ENCODE results near the gene VPS13A. TPM values are rescaled to one million over a fixed set of nuclear protein-coding genes. Genes with fewer than 3 reads are reported as not detected.
"Not testable (repeated sequence)": the region's sequence is repeated elsewhere in the genome, so short reads cannot be mapped to it uniquely, and the experiment has no call there.

Gene VPS13A
- total and polyA plus RNA-seq, 2 of the 13 experiments (the other 11 are each of a cell fraction or from before 2014, with no cell fraction given): 20.4 to 20.7 TPM

DNA sequence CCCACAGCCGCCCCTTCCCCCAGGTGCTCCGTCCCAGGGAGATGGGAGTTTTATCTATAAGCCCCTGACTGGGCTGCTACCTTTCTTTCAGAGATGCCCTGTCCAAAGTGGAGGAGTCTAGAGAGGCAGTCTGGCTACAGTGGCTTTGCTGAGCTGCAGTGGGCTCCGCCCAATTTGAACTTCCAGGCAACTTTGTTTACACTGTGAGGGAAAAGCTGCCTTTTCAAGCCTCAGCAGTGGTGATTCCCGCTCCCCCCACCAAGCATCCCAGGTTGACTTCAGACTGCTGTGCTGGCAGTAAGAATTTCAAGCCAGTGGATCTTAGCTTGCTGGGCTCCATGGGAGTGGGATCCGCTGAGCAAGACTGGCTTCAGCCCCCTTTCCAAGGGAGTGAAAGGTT lies 90.4 kb downstream of the VPS13A start:
- POLR2A ChIA-PET; H3K4me2 ChIP-seq (ENCODE audit: low read depth, low read length); intact Hi-C loops (cut with micrococcal nuclease; ENCODE audit: unreplicated experiment); CTCF ChIA-PET (ENCODE audit: low intra/inter-chr PET ratio, low total read pairs); H3K27me3 ChIP-seq (ENCODE audit: control insufficient read depth in 1 of 2, insufficient read depth in 2 of 2, low read length in 2 of 2); H4K20me1 ChIP-seq (ENCODE audit: insufficient read depth, low read length); H3K4me3 ChIP-seq (replicated peaks in 1 of 3; ENCODE audit: insufficient read depth in 1 of 3, low read depth in 2 of 3, low read length in 3 of 3); H2AFZ ChIP-seq (ENCODE audit: low read length); H3K36me3 ChIP-seq (replicated peaks in 1 of 2; ENCODE audit: control insufficient read depth in 1 of 2, insufficient read depth in 2 of 2, low read length in 2 of 2); FAIRE-seq; H3K79me2 ChIP-seq (ENCODE audit: insufficient read depth, low read length); H3K27ac ChIP-seq (ENCODE audit: extremely low read length, insufficient read depth, low read length); BruUV-seq (replicated peaks); H3K9me3 ChIP-seq (ENCODE audit: low read length); H3K9ac ChIP-seq (ENCODE audit: insufficient read depth, low read depth, low read length); in situ Hi-C loops (cut with HindIII; ENCODE audit: extremely low pct_ligation_motif_present, low pct_unique_long_range_greater_than_20kb); TF ChIP-seq FOXA1 (IDR thresholded peaks at IDR 0.05): not testable (repeated sequence)
- peaks cover 13% of the 10 kb centered on the region for H3K4me1 ChIP-seq (ENCODE audit: insufficient read depth, low read length)
- 0 out of 2 replicates have a peak, but pooled peaks have one; percentile 17 for TF ChIP-seq FOXA1 (CRISPR knock-in tag; IDR thresholded peaks at IDR 0.05)
- TF ChIP-seq SP5 (CRISPR knock-in tag; IDR thresholded peaks at IDR 0.05; ENCODE audit: borderline replicate concordance, low read depth): 0 out of 2 replicates have a peak, but pooled peaks have one; percentile 41
- TF ChIP-seq ZNF740 (CRISPR knock-in tag; IDR thresholded peaks at IDR 0.05): peak; percentile 62; the same call in 1 of the 2 replicates
- TF ChIP-seq FOXA3 (CRISPR knock-in tag; IDR thresholded peaks at IDR 0.05): 0 out of 2 replicates have a peak, but pooled peaks have one; percentile 14
- TF ChIP-seq, protein P1, sequence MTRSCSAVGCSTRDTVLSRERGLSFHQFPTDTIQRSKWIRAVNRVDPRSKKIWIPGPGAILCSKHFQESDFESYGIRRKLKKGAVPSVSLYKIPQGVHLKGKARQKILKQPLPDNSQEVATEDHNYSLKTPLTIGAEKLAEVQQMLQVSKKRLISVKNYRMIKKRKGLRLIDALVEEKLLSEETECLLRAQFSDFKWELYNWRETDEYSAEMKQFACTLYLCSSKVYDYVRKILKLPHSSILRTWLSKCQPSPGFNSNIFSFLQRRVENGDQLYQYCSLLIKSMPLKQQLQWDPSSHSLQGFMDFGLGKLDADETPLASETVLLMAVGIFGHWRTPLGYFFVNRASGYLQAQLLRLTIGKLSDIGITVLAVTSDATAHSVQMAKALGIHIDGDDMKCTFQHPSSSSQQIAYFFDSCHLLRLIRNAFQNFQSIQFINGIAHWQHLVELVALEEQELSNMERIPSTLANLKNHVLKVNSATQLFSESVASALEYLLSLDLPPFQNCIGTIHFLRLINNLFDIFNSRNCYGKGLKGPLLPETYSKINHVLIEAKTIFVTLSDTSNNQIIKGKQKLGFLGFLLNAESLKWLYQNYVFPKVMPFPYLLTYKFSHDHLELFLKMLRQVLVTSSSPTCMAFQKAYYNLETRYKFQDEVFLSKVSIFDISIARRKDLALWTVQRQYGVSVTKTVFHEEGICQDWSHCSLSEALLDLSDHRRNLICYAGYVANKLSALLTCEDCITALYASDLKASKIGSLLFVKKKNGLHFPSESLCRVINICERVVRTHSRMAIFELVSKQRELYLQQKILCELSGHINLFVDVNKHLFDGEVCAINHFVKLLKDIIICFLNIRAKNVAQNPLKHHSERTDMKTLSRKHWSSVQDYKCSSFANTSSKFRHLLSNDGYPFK (CRISPR knock-in tag; IDR thresholded peaks at IDR 0.05; ENCODE audit: borderline replicate concordance): 0 out of 2 replicates have a peak, but pooled peaks have one; percentile 52
- WGBS (ENCODE audit: low lambda C conversion rate): 100% methylated on average over 1 of the region's 5 CpGs
- DNase-seq (ENCODE audit: low spot score) (peak; percentile 33), ATAC-seq (peak; percentile 80)

Data from HepG2 (cell line).